B cell (primary cell): ENCODE measurements around the gene MOGAT2. TPM values are rescaled to one million over a fixed set of nuclear protein-coding genes. Genes with fewer than 3 reads are reported as not detected.

Experiments used
- ATAC-seq: fragments of 200-7000 bp; cut with Tn5 transposase; one replicate; pipeline ENCODE4 v1.10.0; 2021; ENCODE audit warnings: low read depth, mild to moderate bottlenecking, moderate number of reproducible peaks, moderate library complexity
- CTCF ChIA-PET: fragments of 350-600 bp; sonication (Branson Sonifier 250); formaldehyde crosslinking; loops from one replicate; lab custom pipeline; 2021; ENCODE audit warnings: antibody characterized with exemption, inconsistent platforms; lab: Charles Lee
- POLR2A ChIA-PET: fragments of 350-600 bp; sonication (Branson Sonifier 250); formaldehyde crosslinking; loops from one replicate; lab custom pipeline; 2021; ENCODE audit warnings: antibody characterized with exemption; lab: Charles Lee
- DNase-seq: peaks from one replicate; pipeline ENCODE4 v3.0.0; 2013
- H2AFZ ChIP-seq: 2 replicates; pipeline ENCODE4 v1.6.1; 2012; ENCODE audit warnings: mild to moderate bottlenecking, low read depth, low read length; ENCODE audit not compliant: insufficient read depth, poor library complexity, severe bottlenecking
- H3K27ac ChIP-seq, 2 donors: 1 replicate in 1 of 2; 2 replicates in 1 of 2; pipeline ENCODE4 v1.5.1; 2012 to 2013; ENCODE audit warnings: low read length in 2 of 2, mild to moderate bottlenecking in 2 of 2, moderate library complexity in 1 of 2
- H3K27me3 ChIP-seq, 4 experiments: fragments of 200-600 bp in 1 of 4; sonication (generic) in 1 of 4; replicated peaks in 1 of 4; 1 replicate in 2 of 4; 2 replicates in 2 of 4; pipeline versions ENCODE4 v1.6.1 to v1.7.0; 2013 to 2016; ENCODE audit warnings: low read length in 3 of 4, mild to moderate bottlenecking in 2 of 4, mixed read lengths in 1 of 4, moderate library complexity in 1 of 4; ENCODE audit not compliant: insufficient read depth in 4 of 4, control insufficient read depth in 3 of 4; ENCODE audit errors: control extremely low read depth in 1 of 4
- H3K36me3 ChIP-seq, 2 experiments: replicated peaks in 1 of 2; 1 replicate in 1 of 2; 2 replicates in 1 of 2; pipeline versions ENCODE4 v1.6.1 to v1.7.1; 2013; ENCODE audit warnings: low read length in 1 of 2; ENCODE audit not compliant: insufficient read depth in 2 of 2, control insufficient read depth in 1 of 2; ENCODE audit errors: control extremely low read depth in 1 of 2, extremely low read depth in 1 of 2
- H3K4me1 ChIP-seq, 2 donors: fragments of 200-600 bp in 1 of 2; sonication (generic) in 1 of 2; 1 replicate in 1 of 2; 2 replicates in 1 of 2; pipeline versions ENCODE4 v1.5.1 to v1.6.1; 2013 to 2017; ENCODE audit warnings: low read length in 2 of 2; ENCODE audit not compliant: control insufficient read depth in 2 of 2, insufficient read depth in 2 of 2
- H3K4me2 ChIP-seq: replicated peaks from 2 replicates; pipeline ENCODE3; 2012; ENCODE audit warnings: mild to moderate bottlenecking, low read depth, low read length; ENCODE audit not compliant: poor library complexity, severe bottlenecking
- H3K4me3 ChIP-seq, 5 experiments: fragments of 200-600 bp in 1 of 5; sonication (generic) in 1 of 5; 1 replicate in 3 of 5; 2 replicates in 2 of 5; pipeline versions ENCODE4 v1.5.1 to v1.7.0; 2011 to 2016; ENCODE audit warnings: low read length in 4 of 5, mild to moderate bottlenecking in 4 of 5, low read depth in 2 of 5, control low read depth in 1 of 5, moderate library complexity in 1 of 5; ENCODE audit not compliant: insufficient read depth in 1 of 5; ENCODE audit errors: control extremely low read depth in 1 of 5, extremely low read depth in 1 of 5
- H3K79me2 ChIP-seq: fragments of 200-600 bp; sonication (generic); one replicate; pipeline ENCODE4 v1.6.0; 2016; ENCODE audit warnings: low read length; ENCODE audit not compliant: control insufficient read depth, insufficient read depth
- H3K9ac ChIP-seq: fragments of 200-600 bp; sonication (generic); 2 replicates; pipeline ENCODE4 v1.6.1; 2017; ENCODE audit warnings: mild to moderate bottlenecking, low read length, moderate library complexity
- H3K9me3 ChIP-seq, 3 donors: one replicate each; pipeline versions ENCODE4 v1.6.1 to v1.7.1; 2013; ENCODE audit warnings: low read length in 2 of 3; ENCODE audit not compliant: control insufficient read depth in 2 of 3, insufficient read depth in 1 of 3; ENCODE audit errors: control extremely low read depth in 1 of 3
- H4K20me1 ChIP-seq: 2 replicates; pipeline ENCODE4 v1.6.0; 2012; ENCODE audit warnings: mild to moderate bottlenecking, low read length; ENCODE audit not compliant: insufficient read depth, control insufficient read depth, poor library complexity, severe bottlenecking
- H3K27ac Mint-ChIP-seq: one replicate; pipeline ENCODE4 v1.8.0; 2021; ENCODE audit warnings: mixed read lengths
- H3K27me3 Mint-ChIP-seq: one replicate; pipeline ENCODE4 v1.8.0; 2021; ENCODE audit warnings: mixed read lengths
- H3K4me1 Mint-ChIP-seq: one replicate; pipeline ENCODE4 v1.8.0; 2021; ENCODE audit warnings: mixed read lengths
- H3K4me3 Mint-ChIP-seq: one replicate; pipeline ENCODE4 v1.8.0; 2021; ENCODE audit warnings: mixed read lengths
- H3K9me3 Mint-ChIP-seq: one replicate; pipeline ENCODE4 v1.8.0; 2022; ENCODE audit warnings: mixed read lengths; ENCODE audit not compliant: insufficient read depth
- CTCF ChIP-seq: fragments of 200-600 bp; IDR thresholded peaks from one replicate; pipeline ENCODE4 v1.8.0; 2022; ENCODE audit warnings: antibody characterized with exemption, mild to moderate bottlenecking
- EZH2 ChIP-seq: IDR thresholded peaks from 2 replicates; pipeline ENCODE4 v1.6.1; 2012; ENCODE audit warnings: borderline replicate concordance, low read depth, mild to moderate bottlenecking, moderate library complexity, low read length; ENCODE audit not compliant: insufficient read depth, poor library complexity, severe bottlenecking
- WGBS: methylation state at CpG from one replicate; pipeline ENCODE4 v1.1.5; 2013; ENCODE audit warnings: missing lambda C conversion rate; ENCODE audit not compliant: insufficient coverage; 5-methylcytosine and 5-hydroxymethylcytosine counted together
- intact Hi-C: fragments of 100-400 bp; cut with micrococcal nuclease; formaldehyde crosslinking; loops from one replicate; pipeline ENCODE4 v1.10.0; 2022
- polyA plus RNA-seq: library from polyadenylated mRNA; depleted of rRNA; stranded (reverse); fragments of >200 nt; gene quantifications from 2 replicates; pipeline ENCODE4 v1.2.3, GENCODE V29; 2012
- total RNA-seq, 2 donors: library from RNA; stranded (reverse); fragments of 120-200 nt in 1 of 2; gene quantifications; 1 replicate in 1 of 2; 2 replicates in 1 of 2; pipeline versions ENCODE4 v1.2.3 to v1.2.4, GENCODE V29; 2013 to 2022

Gene MOGAT2
- total and polyA plus RNA-seq, 2 donors (not counting 1 experiment from before 2014, with no cell fraction given) = not detected

- H3K27me3 Mint-ChIP-seq = no peaks in the 10 kb centered on the region
- Histone ChIP-seq H3K9me3 (no peaks in the 10 kb centered on the region), H3K36me3 (peaks cover 0 to 9% of the 10 kb centered on the region in 2 experiments), H2AFZ (no peak overlapping the region), H3K4me3 (no peak overlapping the region), H3K79me2 (peaks cover 4% of the 10 kb centered on the region), H3K4me1 (peaks cover 16 to 28% of the 10 kb centered on the region in 2 donors), H3K27ac (no peak overlapping the region), H4K20me1 (no peaks in the 10 kb centered on the region), H3K9ac (no peak overlapping the region), H3K27me3 (no peaks in the 10 kb centered on the region), H3K4me2 (no peak overlapping the region)
- H3K27ac Mint-ChIP-seq = no peak overlapping the region
- WGBS = 89% methylated on average over 3 of the region's 3 CpGs
- H3K4me1 Mint-ChIP-seq = peaks cover 34% of the 10 kb centered on the region
- no peak overlapping the region for H3K4me3 Mint-ChIP-seq
- H3K9me3 Mint-ChIP-seq = no peaks in the 10 kb centered on the region
- intact Hi-C loops = no loop called here
- ATAC-seq (no peak), DNase-seq (no peak)
- CTCF ChIA-PET = interaction anchor here (1.5 kb wide), 1 partner anchor 23 kb away, joined by 4 read pairs; no protein-coding TSS in a partner anchor
- POLR2A ChIA-PET = interaction anchor here (1.4 kb wide), 1 partner anchor 32 kb away, joined by 3 read pairs; no protein-coding TSS in a partner anchor
- TF ChIP-seq CTCF (no peak), EZH2 (no peak)
These were observed 63.2 kb downstream of the MOGAT2 start for GRCh38 chr11:75780888-75781287.

DNA sequence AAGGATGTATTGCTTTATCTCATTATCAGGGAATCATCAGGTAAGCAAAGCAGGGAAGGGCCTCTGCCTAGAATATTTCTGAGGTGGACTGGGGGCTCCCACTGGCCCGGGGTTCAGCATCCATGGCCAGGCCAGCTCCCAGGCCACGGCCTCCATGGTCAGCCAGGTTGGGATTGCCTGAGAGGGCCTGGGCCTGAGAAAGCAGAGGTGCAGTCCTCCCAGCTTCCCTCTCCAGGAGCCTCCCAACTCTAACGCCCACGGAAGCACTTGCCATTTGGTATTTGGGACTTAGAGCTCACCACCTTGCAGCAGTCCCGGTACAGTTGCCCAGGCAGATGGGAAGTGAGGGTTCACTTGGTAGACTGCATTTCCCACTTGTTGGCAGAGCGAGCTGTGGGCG lies 63.7 kb downstream of the MOGAT2 start:
- Histone ChIP-seq H3K4me3 (no peak overlapping the region), H4K20me1 (no peaks in the 10 kb centered on the region), H3K36me3 (peaks cover 0 to 11% of the 10 kb centered on the region in 2 experiments), H2AFZ (no peak overlapping the region), H3K4me1 (peaks cover 16 to 28% of the 10 kb centered on the region in 2 donors), H3K9me3 (no peaks in the 10 kb centered on the region), H3K27me3 (no peaks in the 10 kb centered on the region), H3K4me2 (no peak overlapping the region), H3K79me2 (peaks cover 4% of the 10 kb centered on the region), H3K27ac (no peak overlapping the region), H3K9ac (no peak overlapping the region)
- WGBS = 96% methylated on average over 7 of the region's 7 CpGs
- Mint-ChIP-seq H3K9me3 (no peaks in the 10 kb centered on the region), H3K4me1 (peaks cover 34% of the 10 kb centered on the region), H3K27me3 (no peaks in the 10 kb centered on the region), H3K4me3 (no peak overlapping the region), H3K27ac (no peak overlapping the region)
- no peak for ATAC-seq
- ChIA-PET POLR2A (interaction anchor here (1.4 kb wide), 1 partner anchor 31 kb away, joined by 3 read pairs; no protein-coding TSS in a partner anchor), CTCF (interaction anchor here (1.5 kb wide), 1 partner anchor 22 kb away, joined by 4 read pairs; no protein-coding TSS in a partner anchor)
- intact Hi-C loops = no loop called here
- no peak for TF ChIP-seq CTCF
- no peak for TF ChIP-seq EZH2
- no peak for DNase-seq
